Astrocyte (in vitro differentiated cells and primary cell): ENCODE measurements around the gene TBX21. TPM values are rescaled to one million over a fixed set of nuclear protein-coding genes. Genes with fewer than 3 reads are reported as not detected.

ENCODE experiments used
- DNase-seq: peaks from one replicate; pipeline ENCODE4 v3.0.0-alpha.2; 2010; ENCODE audit warnings: low read depth
- FAIRE-seq: peaks from 2 replicates; lab custom pipeline; 2011; peaks lifted over from hg19 to GRCh38; lab: Jason Lieb, UNC
- H2AFZ ChIP-seq: 2 replicates; pipeline ENCODE4 v1.6.0; 2012; ENCODE audit warnings: low read depth, low read length, inconsistent platforms
- H3K27ac ChIP-seq: 2 replicates; pipeline ENCODE4 v1.5.1; 2011; ENCODE audit warnings: low read depth, low read length, inconsistent platforms
- H3K27me3 ChIP-seq: 2 replicates; pipeline ENCODE4 v1.6.0; 2011; ENCODE audit warnings: low read length, inconsistent platforms; ENCODE audit not compliant: insufficient read depth
- H3K36me3 ChIP-seq: 2 replicates; pipeline ENCODE4 v1.5.1; 2011; ENCODE audit warnings: low read length, inconsistent platforms; ENCODE audit not compliant: insufficient read depth
- H3K4me1 ChIP-seq: 2 replicates; pipeline ENCODE4 v1.5.1; 2011; ENCODE audit warnings: low read length, inconsistent platforms; ENCODE audit not compliant: insufficient read depth
- H3K4me2 ChIP-seq: 2 replicates; pipeline ENCODE4 v1.6.0; 2012; ENCODE audit warnings: low read length, inconsistent platforms
- H3K4me3 ChIP-seq: 2 replicates; pipeline ENCODE4 v1.5.1; 2011; ENCODE audit warnings: low read depth, mild to moderate bottlenecking, low read length, inconsistent platforms; ENCODE audit not compliant: insufficient read depth
- H3K79me2 ChIP-seq: 2 replicates; pipeline ENCODE4 v1.6.0; 2012; ENCODE audit warnings: mild to moderate bottlenecking, low read length, inconsistent platforms; ENCODE audit not compliant: insufficient read depth
- H3K9ac ChIP-seq: 2 replicates; pipeline ENCODE4 v1.6.0; 2012; ENCODE audit warnings: mild to moderate bottlenecking, low read length, inconsistent platforms
- H3K9me3 ChIP-seq: 2 replicates; pipeline ENCODE4 v1.5.1; 2012; ENCODE audit warnings: low read depth, mild to moderate bottlenecking, low read length, inconsistent platforms; ENCODE audit not compliant: insufficient read depth
- H4K20me1 ChIP-seq: 2 replicates; pipeline ENCODE4 v1.6.0; 2012; ENCODE audit warnings: low read length, inconsistent platforms; ENCODE audit not compliant: insufficient read depth
- H3K27ac Mint-ChIP-seq: one replicate; pipeline ENCODE4 v1.8.0; 2021; ENCODE audit warnings: mild to moderate bottlenecking, mixed read lengths; ENCODE audit not compliant: unreplicated experiment
- H3K27me3 Mint-ChIP-seq: one replicate; pipeline ENCODE4 v1.8.0; 2021; ENCODE audit warnings: low read depth, mixed read lengths; ENCODE audit not compliant: unreplicated experiment
- H3K36me3 Mint-ChIP-seq: one replicate; pipeline ENCODE4 v1.8.0; 2021; ENCODE audit warnings: low read depth, mixed read lengths; ENCODE audit not compliant: unreplicated experiment
- H3K4me1 Mint-ChIP-seq: one replicate; pipeline ENCODE4 v1.8.0; 2021; ENCODE audit warnings: low read depth, mixed read lengths; ENCODE audit not compliant: unreplicated experiment
- H3K4me3 Mint-ChIP-seq: one replicate; pipeline ENCODE4 v1.8.0; 2021; ENCODE audit warnings: mild to moderate bottlenecking, moderate library complexity, mixed read lengths; ENCODE audit not compliant: unreplicated experiment
- H3K9me3 Mint-ChIP-seq: one replicate; pipeline ENCODE4 v1.8.0; 2021; ENCODE audit warnings: mild to moderate bottlenecking, mixed read lengths; ENCODE audit not compliant: unreplicated experiment
- CTCF ChIP-seq: IDR thresholded peaks from 2 replicates; pipeline ENCODE4 v1.5.1; 2011; ENCODE audit warnings: low read depth, mild to moderate bottlenecking, inconsistent platforms, low read length, moderate library complexity; ENCODE audit not compliant: insufficient read depth
- EZH2 ChIP-seq: IDR thresholded peaks from 2 replicates; pipeline ENCODE4 v1.6.1; 2012; ENCODE audit warnings: mild to moderate bottlenecking, low read length, inconsistent platforms; ENCODE audit not compliant: insufficient read depth
- total RNA-seq: library from RNA; stranded (reverse); gene quantifications from 2 replicates; pipeline ENCODE4 v1.2.1, GENCODE V29; 2021

Gene TBX21
- total RNA-seq, 1 donor from 2014 or later, result not detected

- no peaks in the 10 kb centered on the region for H3K9me3 ChIP-seq
- no peak overlapping the region for H3K9ac ChIP-seq
- no peak for DNase-seq
- H3K4me3 ChIP-seq, result no peak overlapping the region
- H3K4me1 ChIP-seq, result peaks cover 8% of the 10 kb centered on the region
- Mint-ChIP-seq H3K36me3 (peaks cover 21% of the 10 kb centered on the region), H3K4me3 (no peak overlapping the region), H3K9me3 (no peaks in the 10 kb centered on the region), H3K27me3 (no peaks in the 10 kb centered on the region), H3K27ac (no peak overlapping the region), H3K4me1 (peaks cover 15% of the 10 kb centered on the region)
- no peak for FAIRE-seq
- H3K79me2 ChIP-seq, result no peaks in the 10 kb centered on the region
- H3K27me3 ChIP-seq, result peaks cover 27% of the 10 kb centered on the region
- H3K4me2 ChIP-seq, result no peak overlapping the region
- H4K20me1 ChIP-seq, result peaks cover 57% of the 10 kb centered on the region
- H2AFZ ChIP-seq, result no peak overlapping the region
- no peaks in the 10 kb centered on the region for H3K36me3 ChIP-seq
- H3K27ac ChIP-seq, result no peak overlapping the region
- TF ChIP-seq EZH2, result no peak
- TF ChIP-seq CTCF, result no peak
These were observed 29.4 kb upstream of the TBX21 start for GRCh38 chr17:47703671-47704070.

GRCh38 chr17:47704116-47704515, 28.9 kb upstream of the TBX21 start:
- Mint-ChIP-seq H3K36me3 (peaks cover 21% of the 10 kb centered on the region), H3K4me3 (no peak overlapping the region), H3K27me3 (no peaks in the 10 kb centered on the region), H3K27ac (no peak overlapping the region), H3K9me3 (no peaks in the 10 kb centered on the region), H3K4me1 (peaks cover 15% of the 10 kb centered on the region)
- DNase-seq (no peak), FAIRE-seq (no peak)
- H3K4me2 ChIP-seq, result no peak overlapping the region
- H4K20me1 ChIP-seq, result peaks cover 53% of the 10 kb centered on the region
- H3K27me3 ChIP-seq, result peaks cover 27% of the 10 kb centered on the region
- no peaks in the 10 kb centered on the region for H3K36me3 ChIP-seq
- H3K9ac ChIP-seq, result no peak overlapping the region
- TF ChIP-seq CTCF (no peak), EZH2 (no peak)
- H3K27ac ChIP-seq, result no peak overlapping the region
- no peak overlapping the region for H2AFZ ChIP-seq
- no peaks in the 10 kb centered on the region for H3K9me3 ChIP-seq
- peaks cover 8% of the 10 kb centered on the region for H3K4me1 ChIP-seq
- no peaks in the 10 kb centered on the region for H3K79me2 ChIP-seq
- H3K4me3 ChIP-seq, result no peak overlapping the region

- Histone ChIP-seq H3K27me3 (peaks cover 27% of the 10 kb centered on the region), H3K4me1 (peaks cover 8% of the 10 kb centered on the region), H2AFZ (no peak overlapping the region), H3K4me2 (no peak overlapping the region), H3K79me2 (no peaks in the 10 kb centered on the region), H3K36me3 (no peaks in the 10 kb centered on the region), H3K9ac (no peak overlapping the region), H3K4me3 (no peak overlapping the region), H3K9me3 (no peaks in the 10 kb centered on the region), H4K20me1 (peaks cover 53% of the 10 kb centered on the region), H3K27ac (no peak overlapping the region)
- Mint-ChIP-seq H3K4me1 (peaks cover 15% of the 10 kb centered on the region), H3K27ac (no peak overlapping the region), H3K4me3 (no peak overlapping the region), H3K36me3 (peaks cover 21% of the 10 kb centered on the region), H3K9me3 (no peaks in the 10 kb centered on the region), H3K27me3 (peaks cover 1% of the 10 kb centered on the region)
- no peak for TF ChIP-seq CTCF
- no peak for TF ChIP-seq EZH2
- FAIRE-seq (no peak), DNase-seq (no peak)
These were observed 28.3 kb upstream of the TBX21 start for GRCh38 chr17:47704736-47705135.
